ENCODE results near the gene CRIP2.

GRCh38 chr14:105476097-105476830, 1.6 kb downstream of the CRIP2 start:
- TF ChIP-seq POLR2A (conservative IDR thresholded peaks at IDR 0.05) (no peak), SNRNP70 (optimal IDR thresholded peaks at IDR 0.05; ENCODE audit: low read depth, low read length) (no peak), ZBTB1 (CRISPR knock-in tag; IDR thresholded peaks at IDR 0.05; ENCODE audit: borderline replicate concordance, low read depth) (no peak), MXI1 (IDR thresholded peaks at IDR 0.05; ENCODE audit: low read depth, low read length) (no peak)
